ENCODE results near the gene B2M.
A peak's percentile ranks its signal among the peaks of the same experiment; 100 is the strongest.

B2M gene

GRCh38 chr15:44711096-44711742, at the start of gene B2M, which contains the start of gene PATL2:
Gene B2M (plus strand): TSS chr15:44711517. CDS start chr15:44711547, 30 bp downstream.
Gene PATL2 (minus strand): TSS chr15:44711323. CDS start chr15:44676490, 34,833 bp downstream.
- Histone ChIP-seq H3K9ac (peak within 1 kb of the TSS; percentile 97 to 100 (median 99)), H3K4me3 (peak within 1 kb of the TSS; percentile 86 to 98 (median 96)), H3K27me3 (no peaks in the 10 kb centered on the region), H3K4me2 (peak within 1 kb of the TSS; percentile 81 to 97 (median 88)), H3K36me3 (peaks cover 24 to 45% (median 35%) of the 10 kb centered on the region in 11 experiments), H3K9me3 (replicated peaks in 1 of 11) (peaks cover 0 to 8% (median 0%) of the 10 kb centered on the region in 11 experiments; a peak in 3 of 22 replicates), H3K4me1 (peaks cover 33 to 45% (median 40%) of the 10 kb centered on the region in 10 experiments), H4K20me1 (peaks cover 45 to 48% (median 47%) of the 10 kb centered on the region in 11 experiments), H3K27ac (peak within 1 kb of the TSS; percentile 97 to 100 (median 99))
- no peak for TF ChIP-seq Cebpa-rat (IDR thresholded peaks at IDR 0.05)

- H3K9ac ChIP-seq: peak overlapping the region in 5 of 11 experiments; percentile 93 to 99 (median 95); a peak in 8 of 22 replicates
- H3K27ac ChIP-seq: peak overlapping the region in 3 of 11 experiments; percentile 92 to 96 (median 94); a peak in 5 of 22 replicates
- H4K20me1 ChIP-seq: no peaks in the 10 kb centered on the region
- peak overlapping the region; percentile 74 to 94 (median 84); a peak in 20 of 22 replicates for H3K4me2 ChIP-seq
- peaks cover 15 to 41% (median 21%) of the 10 kb centered on the region in 10 experiments for H3K4me1 ChIP-seq
- peak overlapping the region in 2 of 10 experiments; percentile 86 to 100; a peak in 4 of 20 replicates for H3K4me3 ChIP-seq
- H3K9me3 ChIP-seq (replicated peaks in 1 of 11): no peaks in the 10 kb centered on the region
- H3K27me3 ChIP-seq: no peaks in the 10 kb centered on the region
- H3K36me3 ChIP-seq: peaks cover 23 to 40% (median 33%) of the 10 kb centered on the region in 11 experiments; a peak in 21 of 22 replicates
- no peak for TF ChIP-seq Cebpa-rat (IDR thresholded peaks at IDR 0.05)
Observed at GRCh38 chr15:44661576-44661975, 49.7 kb upstream of the B2M start.

- Histone ChIP-seq H3K27me3 (no peaks in the 10 kb centered on the region), H3K4me1 (peaks cover 19 to 48% (median 24%) of the 10 kb centered on the region in 10 experiments), H3K9me3 (replicated peaks in 1 of 11) (no peaks in the 10 kb centered on the region), H3K9ac (peak overlapping the region; percentile 86 to 99 (median 93)), H3K4me2 (peak overlapping the region; percentile 74 to 94 (median 84)), H3K36me3 (peaks cover 16 to 29% (median 23%) of the 10 kb centered on the region in 11 experiments; a peak in 20 of 22 replicates), H4K20me1 (no peaks in the 10 kb centered on the region), H3K4me3 (peak overlapping the region; percentile 69 to 100 (median 86)), H3K27ac (peak overlapping the region; percentile 89 to 97 (median 95))
- TF ChIP-seq Cebpa-rat (IDR thresholded peaks at IDR 0.05): no peak
Observed at GRCh38 chr15:44662478-44663409, 48.6 kb upstream of the B2M start.

GRCh38 chr15:44663410-44664308, 47.7 kb upstream of the B2M start, which contains the start of gene SPG11:
Gene SPG11 (minus strand): TSS chr15:44663662. CDS start chr15:44663647, 15 bp downstream.
- Histone ChIP-seq H3K36me3 (peaks cover 11 to 19% (median 17%) of the 10 kb centered on the region in 11 experiments; a peak in 18 of 22 replicates), H4K20me1 (no peaks in the 10 kb centered on the region), H3K4me2 (peak within 1 kb of the TSS; percentile 74 to 94 (median 84)), H3K9ac (peak within 1 kb of the TSS; percentile 86 to 99 (median 93)), H3K27ac (peak within 1 kb of the TSS; percentile 89 to 97 (median 95)), H3K27me3 (no peaks in the 10 kb centered on the region), H3K4me3 (peak within 1 kb of the TSS; percentile 69 to 100 (median 86)), H3K4me1 (peaks cover 22 to 48% (median 28%) of the 10 kb centered on the region in 10 experiments), H3K9me3 (replicated peaks in 1 of 11) (no peaks in the 10 kb centered on the region)
- no peak for TF ChIP-seq Cebpa-rat (IDR thresholded peaks at IDR 0.05)

- peak overlapping the region in 1 of 11 experiments; percentile 12; a peak in 2 of 22 replicates for H3K27ac ChIP-seq
- peaks cover 30 to 42% (median 36%) of the 10 kb centered on the region in 10 experiments for H3K4me1 ChIP-seq
- TF ChIP-seq Cebpa-rat (IDR thresholded peaks at IDR 0.05): no peak
- no peaks in the 10 kb centered on the region for H3K27me3 ChIP-seq
- peak overlapping the region in 6 of 11 experiments; percentile 4 to 79 (median 38); a peak in 9 of 22 replicates for H3K4me2 ChIP-seq
- H3K4me3 ChIP-seq: no peak overlapping the region
- no peaks in the 10 kb centered on the region for H4K20me1 ChIP-seq
- H3K9ac ChIP-seq: peak overlapping the region in 2 of 11 experiments; percentile 12 to 37; a peak in 1 of 22 replicates
- no peaks in the 10 kb centered on the region for H3K36me3 ChIP-seq
- no peaks in the 10 kb centered on the region for H3K9me3 ChIP-seq (replicated peaks in 1 of 11)
Observed at GRCh38 chr15:44666210-44667038, 44.9 kb upstream of the B2M start.

- H3K9me3 ChIP-seq (replicated peaks in 1 of 11): no peaks in the 10 kb centered on the region
- H3K4me2 ChIP-seq: peak overlapping the region in 3 of 11 experiments; percentile 50 to 79 (median 68); a peak in 8 of 22 replicates
- no peaks in the 10 kb centered on the region for H3K27me3 ChIP-seq
- H3K9ac ChIP-seq: peak overlapping the region in 2 of 11 experiments; percentile 12 to 37; a peak in 1 of 22 replicates
- peaks cover 26 to 38% (median 31%) of the 10 kb centered on the region in 10 experiments for H3K4me1 ChIP-seq
- no peaks in the 10 kb centered on the region for H4K20me1 ChIP-seq
- H3K27ac ChIP-seq: no peak overlapping the region; a peak in 1 of 22 replicates
- H3K36me3 ChIP-seq: no peaks in the 10 kb centered on the region
- H3K4me3 ChIP-seq: no peak overlapping the region
- TF ChIP-seq Cebpa-rat (IDR thresholded peaks at IDR 0.05): no peak
Observed at GRCh38 chr15:44667039-44667360, 44.3 kb upstream of the B2M start.

- H3K4me2 ChIP-seq: peak overlapping the region in 8 of 11 experiments; percentile 12 to 58 (median 54); a peak in 17 of 22 replicates
- H3K9ac ChIP-seq: peak overlapping the region in 3 of 11 experiments; percentile 0 to 25 (median 24); a peak in 3 of 22 replicates
Observed at GRCh38 chr15:44668921-44669320, 42.4 kb upstream of the B2M start.

More at GRCh38 chr15:44668921-44669320, 42.4 kb upstream of the B2M start:
- Histone ChIP-seq H3K9me3 (replicated peaks in 1 of 11) (no peaks in the 10 kb centered on the region), H3K27me3 (no peaks in the 10 kb centered on the region), H3K4me1 (peaks cover 16 to 29% (median 23%) of the 10 kb centered on the region in 10 experiments), H3K4me3 (no peak overlapping the region), H3K36me3 (no peaks in the 10 kb centered on the region), H4K20me1 (no peaks in the 10 kb centered on the region), H3K27ac (no peak overlapping the region)
- TF ChIP-seq Cebpa-rat (IDR thresholded peaks at IDR 0.05): no peak
